ENCODE measurements around the gene CES4A.

Gene CES4A

DNA sequence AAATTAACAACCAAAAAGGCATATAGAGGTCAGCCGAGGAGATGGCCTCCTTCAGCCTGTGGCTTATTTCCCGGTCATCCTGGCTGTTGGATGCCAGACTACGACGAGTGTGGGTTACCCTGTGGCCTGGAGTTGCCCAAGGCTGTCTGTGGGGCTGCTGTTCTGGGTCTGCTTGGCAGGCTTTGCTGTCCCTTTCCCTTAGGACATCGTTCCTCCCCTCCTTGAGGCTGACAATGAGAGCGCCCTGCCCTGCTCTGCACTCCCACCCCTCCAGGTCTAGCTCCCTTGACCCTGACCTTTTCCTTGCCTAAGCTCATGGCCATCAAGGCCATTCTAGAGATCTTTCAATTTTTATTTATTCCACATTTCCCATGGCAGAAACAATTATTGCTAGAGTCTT lies 38.7 kb downstream of the CES4A start:
- H3K4me3 ChIP-seq (replicated peaks in 1 of 2; ENCODE audit: low read depth in 2 of 2, low read length in 2 of 2): no peak overlapping the region
- TF ChIP-seq, protein P1, sequence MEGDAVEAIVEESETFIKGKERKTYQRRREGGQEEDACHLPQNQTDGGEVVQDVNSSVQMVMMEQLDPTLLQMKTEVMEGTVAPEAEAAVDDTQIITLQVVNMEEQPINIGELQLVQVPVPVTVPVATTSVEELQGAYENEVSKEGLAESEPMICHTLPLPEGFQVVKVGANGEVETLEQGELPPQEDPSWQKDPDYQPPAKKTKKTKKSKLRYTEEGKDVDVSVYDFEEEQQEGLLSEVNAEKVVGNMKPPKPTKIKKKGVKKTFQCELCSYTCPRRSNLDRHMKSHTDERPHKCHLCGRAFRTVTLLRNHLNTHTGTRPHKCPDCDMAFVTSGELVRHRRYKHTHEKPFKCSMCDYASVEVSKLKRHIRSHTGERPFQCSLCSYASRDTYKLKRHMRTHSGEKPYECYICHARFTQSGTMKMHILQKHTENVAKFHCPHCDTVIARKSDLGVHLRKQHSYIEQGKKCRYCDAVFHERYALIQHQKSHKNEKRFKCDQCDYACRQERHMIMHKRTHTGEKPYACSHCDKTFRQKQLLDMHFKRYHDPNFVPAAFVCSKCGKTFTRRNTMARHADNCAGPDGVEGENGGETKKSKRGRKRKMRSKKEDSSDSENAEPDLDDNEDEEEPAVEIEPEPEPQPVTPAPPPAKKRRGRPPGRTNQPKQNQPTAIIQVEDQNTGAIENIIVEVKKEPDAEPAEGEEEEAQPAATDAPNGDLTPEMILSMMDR (IDR thresholded peaks at IDR 0.05; ENCODE audit: low read depth, low read length): no peak
- no peak for DNase-seq (ENCODE audit: low read depth in 2 of 2)

DNA sequence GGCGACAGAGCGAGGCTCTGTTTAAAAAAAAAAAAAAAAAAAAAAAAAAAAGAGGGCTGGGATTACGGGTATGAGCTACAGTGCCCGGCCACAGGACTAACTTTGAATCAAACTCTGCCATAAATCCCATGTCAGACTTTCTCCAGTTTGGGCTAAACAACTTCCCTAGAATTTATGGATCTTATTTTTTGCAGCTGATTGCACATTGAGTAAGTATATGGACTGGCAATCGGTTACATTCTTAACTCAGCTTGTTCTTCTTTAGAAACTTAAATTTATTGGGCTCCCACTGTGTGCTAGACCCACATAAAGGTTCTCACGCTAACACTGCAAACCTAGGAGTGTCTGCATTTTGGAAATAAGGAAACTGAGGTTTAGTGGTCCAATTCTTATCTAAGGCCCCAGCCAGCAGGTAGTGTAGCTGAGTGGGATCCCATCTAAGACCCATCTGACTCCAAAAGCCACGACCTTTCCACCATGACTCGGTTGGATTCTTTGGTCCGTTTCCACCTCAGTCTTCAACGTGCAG lies 39.8 kb downstream of the CES4A start:
- TF ChIP-seq, protein P1 (IDR thresholded peaks at IDR 0.05; ENCODE audit: low read depth, low read length): no peak
- no peak for DNase-seq (ENCODE audit: low read depth in 2 of 2)
- peak overlapping the region; percentile 46 to 62 for H3K4me3 ChIP-seq (replicated peaks in 1 of 2; ENCODE audit: low read depth in 2 of 2, low read length in 2 of 2)

DNA sequence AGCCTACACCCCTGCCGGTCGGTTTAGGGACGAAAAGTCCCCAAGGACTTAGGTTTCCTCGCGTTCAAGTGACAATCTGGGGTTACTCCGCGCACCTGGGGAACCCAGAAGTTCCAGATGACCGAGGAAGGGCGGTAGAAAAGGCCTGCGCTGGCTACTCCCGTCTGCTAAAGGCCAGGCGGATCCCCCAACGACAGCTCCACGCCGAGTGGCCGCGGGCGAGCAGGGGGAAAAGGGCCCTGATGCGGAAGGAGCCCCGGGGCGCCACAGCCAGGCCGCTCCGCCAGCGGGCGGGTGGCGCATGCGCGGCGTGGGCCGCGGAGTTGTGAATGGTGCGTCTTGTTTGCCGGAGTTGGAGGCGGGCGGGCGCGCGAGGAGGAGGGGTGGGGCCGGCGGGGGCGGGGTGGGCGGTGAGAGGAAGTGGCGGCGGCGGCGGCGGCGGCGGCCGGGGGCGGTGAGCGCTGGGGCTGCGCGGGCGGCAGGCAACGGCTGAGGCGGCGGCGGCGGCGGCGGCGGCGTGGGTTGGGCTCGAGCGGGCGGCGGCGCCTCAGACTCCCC lies 40.4 kb downstream of the CES4A start, which contains the start of gene CBFB:
Gene CBFB (plus strand): TSS at position 454 of the 558 bp plus-strand sequence. CDS start 259 bp downstream, outside the sequence.
- peak; percentile 90 to 95 for DNase-seq (ENCODE audit: low read depth in 2 of 2)
- TF ChIP-seq, protein P1 (IDR thresholded peaks at IDR 0.05; ENCODE audit: low read depth, low read length): no peak
- H3K4me3 ChIP-seq (replicated peaks in 1 of 2; ENCODE audit: low read depth in 2 of 2, low read length in 2 of 2): peak within 1 kb of the TSS; percentile 71 to 77

DNA sequence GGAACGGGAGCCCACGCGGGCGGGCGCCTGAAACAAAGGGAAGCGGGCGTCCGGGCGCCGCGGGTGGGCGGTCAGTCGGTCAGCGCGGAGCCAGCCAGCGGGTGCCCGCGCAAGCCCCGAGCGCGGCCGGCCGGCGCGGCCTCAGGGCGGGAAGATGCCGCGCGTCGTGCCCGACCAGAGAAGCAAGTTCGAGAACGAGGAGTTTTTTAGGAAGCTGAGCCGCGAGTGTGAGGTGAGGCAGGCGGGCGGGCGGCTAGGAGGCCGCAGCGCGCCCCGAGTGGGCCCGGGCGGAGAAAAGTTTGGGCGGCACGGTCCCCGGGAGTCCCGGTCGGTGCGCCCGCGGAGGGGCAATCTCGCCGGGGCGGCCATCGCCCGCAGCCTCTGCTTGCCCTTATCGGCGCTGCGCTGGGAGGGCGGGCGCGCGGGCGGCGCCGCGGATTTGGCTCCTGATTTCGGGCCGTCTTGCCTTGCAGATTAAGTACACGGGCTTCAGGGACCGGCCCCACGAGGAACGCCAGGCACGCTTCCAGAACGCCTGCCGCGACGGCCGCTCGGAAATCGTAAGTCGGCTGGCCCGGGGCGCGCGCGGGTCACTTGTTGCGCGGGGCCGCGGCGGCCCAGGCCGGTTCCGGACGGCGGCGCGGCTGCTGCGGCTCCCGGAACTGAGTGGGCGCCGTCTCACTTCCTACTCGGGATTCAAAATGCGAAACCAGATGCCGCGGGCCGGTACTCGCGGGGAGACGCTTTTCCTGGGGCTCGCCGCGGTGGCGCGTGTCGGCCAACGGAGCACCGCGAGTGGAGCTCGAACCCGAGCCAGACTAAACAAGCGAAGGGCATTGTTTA lies 41.1 kb downstream of the CES4A start:
- DNase-seq (ENCODE audit: low read depth in 2 of 2): peak; percentile 52 to 62
- peak overlapping the region; percentile 71 to 77 for H3K4me3 ChIP-seq (replicated peaks in 1 of 2; ENCODE audit: low read depth in 2 of 2, low read length in 2 of 2)
- TF ChIP-seq, protein P1 (IDR thresholded peaks at IDR 0.05; ENCODE audit: low read depth, low read length): no peak

DNA sequence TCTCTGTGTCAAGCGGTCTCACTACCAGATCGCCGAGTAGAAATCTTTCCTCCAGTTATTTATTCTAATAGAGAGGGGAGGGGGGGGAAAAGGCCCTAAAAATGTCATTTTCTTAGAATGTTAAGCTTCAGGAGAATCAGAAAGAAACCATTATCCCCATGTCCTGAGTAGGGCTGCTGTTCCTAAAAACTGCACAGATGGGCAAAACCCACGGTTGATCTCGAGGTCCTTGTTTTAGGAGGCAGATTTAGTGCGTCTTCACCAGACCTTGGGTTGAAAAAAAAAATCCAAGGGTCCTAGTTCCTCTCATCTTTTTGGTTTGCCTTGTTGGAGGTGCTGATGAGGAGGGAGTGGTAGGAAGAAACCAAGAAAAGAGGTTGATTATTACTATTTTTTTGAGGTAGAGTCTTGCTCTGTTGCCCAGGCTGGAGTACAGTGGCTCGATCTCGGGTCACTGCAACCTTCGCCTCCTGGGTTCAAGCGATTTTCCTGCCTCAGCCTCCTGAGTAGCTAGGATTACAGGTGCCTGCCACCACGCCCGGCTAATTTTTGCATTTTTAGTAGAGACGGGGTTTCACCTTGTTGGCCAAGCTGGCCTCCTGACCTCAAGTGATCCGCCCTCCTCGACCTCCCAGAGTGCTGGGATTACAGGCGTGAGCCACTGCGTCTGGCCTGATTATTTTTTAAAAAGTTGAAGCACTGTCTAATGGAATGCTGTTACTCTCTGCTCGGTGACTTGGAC lies 42.0 kb downstream of the CES4A start:
- TF ChIP-seq, protein P1 (IDR thresholded peaks at IDR 0.05; ENCODE audit: low read depth, low read length): no peak
- DNase-seq (ENCODE audit: low read depth in 2 of 2): no peak
- H3K4me3 ChIP-seq (replicated peaks in 1 of 2; ENCODE audit: low read depth in 2 of 2, low read length in 2 of 2): peak overlapping the region; percentile 71 to 77

DNA sequence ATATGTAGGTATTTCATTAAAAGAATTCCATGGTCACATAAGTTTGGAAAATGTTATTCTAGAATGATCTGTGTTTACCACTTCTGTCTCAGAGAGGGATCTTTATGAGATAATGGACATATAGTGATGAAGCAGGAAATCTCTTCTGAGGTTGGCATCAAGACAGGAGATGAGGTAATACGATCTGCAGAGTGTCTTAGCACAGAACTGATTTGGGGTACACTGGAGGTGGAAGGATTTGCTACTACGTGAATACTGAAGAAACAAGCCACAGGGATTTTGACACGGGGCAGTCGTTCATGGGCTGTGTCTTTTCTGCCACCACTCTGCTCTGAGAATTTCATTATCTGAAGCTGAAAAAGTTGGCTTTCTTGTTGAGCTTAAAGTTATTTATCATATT lies 46.1 kb downstream of the CES4A start:
- TF ChIP-seq, protein P1 (IDR thresholded peaks at IDR 0.05; ENCODE audit: low read depth, low read length): no peak
- no peak overlapping the region for H3K4me3 ChIP-seq (replicated peaks in 1 of 2; ENCODE audit: low read depth in 2 of 2, low read length in 2 of 2)
- DNase-seq (ENCODE audit: low read depth in 2 of 2): peak; percentile 43 to 52
